Measurements from ENCODE around the gene TIMM22.

Gene TIMM22

DNA sequence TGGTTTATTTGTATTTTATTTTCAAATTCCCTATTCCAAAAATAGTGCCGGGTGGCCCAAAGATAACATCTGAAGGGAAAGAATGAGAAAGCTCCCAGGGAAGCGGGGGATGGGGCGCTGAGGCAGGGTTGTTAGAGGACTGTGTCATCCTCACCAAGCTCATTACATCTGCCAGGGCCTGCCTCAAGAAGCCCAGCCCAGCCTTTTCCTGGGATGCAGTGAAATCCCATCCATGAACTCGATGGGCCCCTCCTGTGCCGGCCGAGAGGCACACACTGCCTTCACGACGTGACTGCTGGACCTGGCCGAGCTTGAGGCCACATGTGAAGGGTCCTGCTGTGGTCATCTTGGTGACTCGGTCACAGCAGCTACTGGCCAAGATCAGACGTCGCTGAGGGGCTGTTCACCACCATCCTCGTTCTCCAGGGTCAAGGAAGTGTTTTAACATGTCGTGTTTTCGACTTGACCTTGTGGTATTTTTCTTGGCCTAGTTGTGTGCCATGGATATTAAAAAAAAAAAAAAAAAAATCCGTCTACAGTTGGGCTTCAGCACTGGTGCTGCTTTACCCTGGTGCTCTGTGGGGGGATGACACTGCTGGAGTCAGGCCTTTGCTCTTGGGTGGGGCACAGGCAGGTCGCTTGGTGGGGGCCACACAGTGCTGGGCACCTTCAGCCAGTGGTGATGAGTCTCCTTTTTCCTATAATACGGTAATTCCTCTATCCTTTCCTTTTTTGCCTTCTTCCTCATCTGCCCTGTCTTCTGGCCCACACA, 4.9 kb downstream of the TIMM22 start:
- no peak for DNase-seq (ENCODE audit: low read depth in 2 of 2)

DNA sequence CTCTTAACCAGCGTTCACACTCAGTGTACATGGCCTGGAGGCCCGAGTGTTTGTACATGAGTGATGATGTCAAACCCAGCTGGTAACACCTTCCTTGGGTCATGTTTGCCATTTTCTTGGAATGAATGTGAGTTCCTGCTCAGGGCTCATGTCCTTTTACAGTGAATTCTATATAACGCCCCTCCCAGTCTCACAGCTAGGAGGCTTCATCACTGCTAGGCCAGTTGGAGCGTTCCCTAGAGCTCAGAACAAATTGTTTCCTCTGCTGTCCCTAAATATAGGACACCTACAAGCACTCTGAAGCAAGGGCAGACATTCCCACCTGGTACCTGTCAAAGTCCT, 5.5 kb downstream of the TIMM22 start:
- DNase-seq (ENCODE audit: low read depth in 2 of 2), result no peak

DNA sequence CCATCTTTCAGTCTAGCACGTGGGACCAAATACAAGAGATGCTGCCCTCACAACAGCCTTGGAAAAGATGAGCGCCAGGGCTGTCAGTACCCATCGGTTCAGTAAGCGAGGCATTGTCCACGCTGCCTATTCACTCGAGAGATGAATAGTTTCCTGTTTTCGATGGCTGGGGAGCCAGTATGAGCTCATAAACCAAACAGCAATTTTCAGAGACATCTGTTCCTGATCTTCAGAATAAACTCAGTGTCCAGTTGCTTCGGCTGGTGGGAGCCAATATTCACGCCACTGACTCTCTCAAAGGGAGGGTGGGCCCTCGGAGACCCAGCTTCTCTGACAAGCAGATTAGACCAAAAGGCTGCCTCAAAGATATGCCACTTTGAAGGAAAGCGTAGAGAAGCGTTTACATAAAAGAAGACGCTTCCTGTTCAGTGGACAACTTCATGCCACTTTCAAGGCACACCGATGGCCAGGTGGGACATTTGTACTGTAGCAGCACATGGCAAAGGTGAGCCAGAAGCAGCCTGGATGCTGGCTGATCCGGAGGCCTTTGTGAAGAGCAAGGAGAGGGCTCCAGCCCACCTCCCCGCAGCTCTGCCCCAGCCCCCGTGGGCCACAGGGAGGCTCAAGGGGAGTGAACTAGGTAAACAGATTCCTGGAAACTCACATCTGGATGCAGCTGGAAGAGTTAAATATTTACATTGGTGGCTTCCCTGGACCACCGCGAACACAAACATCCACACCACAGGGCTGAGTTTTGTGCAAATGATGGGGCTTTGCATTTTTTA, 6.0 kb downstream of the TIMM22 start:
- no peak for DNase-seq (ENCODE audit: low read depth in 2 of 2)

DNA sequence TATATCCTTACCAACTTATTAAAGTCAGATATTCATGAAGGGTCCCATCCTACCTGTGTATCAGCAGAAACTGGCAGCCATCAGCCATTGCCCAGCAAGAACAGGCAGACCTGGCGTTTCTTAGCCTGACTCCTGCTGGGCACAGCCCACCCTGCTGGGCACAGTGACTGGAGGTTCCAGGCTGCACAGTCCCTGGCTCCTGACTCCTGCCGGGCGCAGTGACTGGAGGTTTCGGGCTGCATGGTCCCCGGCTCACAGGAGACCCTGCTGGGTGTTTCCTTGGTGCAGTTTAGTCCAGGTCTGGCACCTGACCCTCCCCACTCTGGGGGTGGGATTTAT, 6.7 kb downstream of the TIMM22 start:
- DNase-seq (ENCODE audit: low read depth in 2 of 2), result no peak

DNA sequence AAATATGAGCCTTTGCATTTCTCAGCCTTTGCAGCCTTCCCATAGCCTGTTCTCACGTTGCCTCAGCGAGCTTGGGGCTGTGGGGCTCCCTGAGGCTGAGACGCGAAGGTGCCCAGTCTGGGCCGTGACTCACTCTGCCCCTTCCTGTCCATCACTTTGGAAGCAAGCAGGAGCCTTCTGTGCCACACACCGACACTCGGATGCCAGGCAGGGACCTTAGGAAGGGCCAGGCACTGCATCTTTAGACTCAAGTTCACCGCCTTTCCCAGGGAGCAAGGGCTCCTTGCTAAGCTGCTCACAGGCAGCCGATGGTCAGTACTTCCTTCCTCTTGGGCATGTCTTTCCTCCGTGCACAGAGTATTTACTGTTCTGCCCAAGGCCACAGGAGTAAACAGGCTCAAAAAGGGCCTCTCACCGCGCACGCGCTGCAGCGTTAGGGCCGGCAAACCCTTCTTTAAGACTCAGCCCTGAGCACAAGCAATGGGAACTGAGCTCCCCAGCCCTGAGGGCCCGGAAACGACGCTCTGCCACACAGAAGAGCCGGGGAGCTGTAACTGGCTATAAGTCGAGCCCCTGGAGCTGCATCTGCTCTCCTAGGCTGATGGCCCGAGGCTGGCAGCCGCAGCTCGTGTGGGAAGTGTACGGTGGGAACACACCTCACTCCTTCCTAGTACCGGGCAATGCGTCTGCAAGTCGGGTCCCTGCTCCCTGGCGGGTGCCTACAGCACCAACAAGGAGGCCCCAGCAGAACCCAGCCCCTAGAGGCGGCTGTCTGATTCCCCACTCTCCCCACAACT, 7.2 kb downstream of the TIMM22 start:
- DNase-seq (ENCODE audit: low read depth in 2 of 2), result no peak

DNA sequence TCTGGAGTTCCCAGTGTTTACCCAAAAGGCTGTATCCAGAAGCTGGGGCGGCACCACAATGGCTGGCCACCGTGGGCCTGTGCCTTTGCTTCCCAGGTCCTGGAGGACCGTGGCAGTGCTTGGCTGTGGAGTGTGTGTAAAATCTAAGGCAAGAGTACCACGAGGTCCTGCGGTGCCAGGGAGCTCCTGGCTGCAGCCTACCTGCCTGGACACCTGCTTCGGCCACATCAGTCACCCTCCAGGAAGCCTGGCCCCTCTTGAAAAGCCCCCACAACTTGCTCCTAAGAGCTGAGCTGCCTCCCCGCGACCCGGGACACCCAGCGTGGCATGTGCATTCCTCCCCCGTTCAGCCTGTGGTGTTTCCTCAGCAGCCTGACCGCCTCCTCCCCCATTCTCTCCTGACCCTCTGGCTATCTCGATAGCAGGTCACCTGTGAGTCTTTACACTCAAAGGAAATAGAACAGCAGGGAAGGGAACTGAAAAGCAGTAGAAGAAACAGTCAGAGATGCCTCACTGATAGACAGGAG, 7.9 kb downstream of the TIMM22 start:
- DNase-seq (ENCODE audit: low read depth in 2 of 2), result no peak

DNA sequence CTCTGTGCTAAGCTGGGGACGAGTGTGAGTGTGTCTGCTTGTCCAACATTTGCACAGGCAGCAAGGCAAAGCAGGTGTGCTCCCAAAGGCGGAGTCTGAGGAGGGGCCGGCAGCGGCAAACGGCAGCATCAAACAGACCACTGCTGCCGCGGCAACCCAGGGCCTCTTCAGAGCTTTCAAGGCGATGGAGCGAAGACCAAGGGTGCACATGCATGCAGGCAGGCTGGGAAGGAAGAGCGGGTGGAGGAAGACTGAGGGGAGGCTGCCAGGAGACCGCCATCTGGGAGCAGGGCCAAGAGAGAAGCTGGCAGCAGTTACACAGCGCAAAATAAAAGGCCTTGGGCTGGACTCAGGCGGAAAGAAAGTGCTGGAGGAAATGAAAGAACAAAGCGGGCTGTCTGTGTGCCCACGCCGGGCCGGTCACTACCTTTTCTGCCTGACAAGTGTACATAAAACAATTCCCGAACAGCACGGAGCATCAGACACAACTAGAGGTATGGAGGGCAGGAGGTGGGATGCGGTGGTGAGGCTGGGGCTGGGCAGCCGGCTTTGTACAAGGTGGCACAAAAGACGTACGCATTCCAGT, 8.5 kb downstream of the TIMM22 start:
- DNase-seq (ENCODE audit: low read depth in 2 of 2), result no peak

DNA sequence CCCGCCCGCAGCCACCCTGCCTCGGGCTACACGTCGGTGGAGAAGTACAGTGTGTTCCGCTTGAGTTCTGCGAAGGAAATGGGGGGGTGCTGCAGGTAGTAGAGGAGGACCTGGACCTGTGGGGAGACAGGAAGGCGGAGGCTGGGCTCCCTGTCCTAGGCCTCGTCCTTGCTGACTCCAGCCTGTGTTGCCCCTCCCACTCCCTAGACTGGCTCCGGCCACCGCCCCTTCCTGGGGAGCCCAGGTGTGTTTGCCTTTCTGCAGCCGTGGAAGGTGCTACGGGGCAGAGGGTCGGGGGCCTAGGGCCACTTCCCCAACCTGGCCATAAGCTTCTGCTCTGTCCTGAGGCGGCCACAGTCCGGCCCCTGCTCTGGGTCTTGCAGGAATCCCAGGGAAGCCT, 9.1 kb downstream of the TIMM22 start:
- DNase-seq (ENCODE audit: low read depth in 2 of 2), result no peak

DNA sequence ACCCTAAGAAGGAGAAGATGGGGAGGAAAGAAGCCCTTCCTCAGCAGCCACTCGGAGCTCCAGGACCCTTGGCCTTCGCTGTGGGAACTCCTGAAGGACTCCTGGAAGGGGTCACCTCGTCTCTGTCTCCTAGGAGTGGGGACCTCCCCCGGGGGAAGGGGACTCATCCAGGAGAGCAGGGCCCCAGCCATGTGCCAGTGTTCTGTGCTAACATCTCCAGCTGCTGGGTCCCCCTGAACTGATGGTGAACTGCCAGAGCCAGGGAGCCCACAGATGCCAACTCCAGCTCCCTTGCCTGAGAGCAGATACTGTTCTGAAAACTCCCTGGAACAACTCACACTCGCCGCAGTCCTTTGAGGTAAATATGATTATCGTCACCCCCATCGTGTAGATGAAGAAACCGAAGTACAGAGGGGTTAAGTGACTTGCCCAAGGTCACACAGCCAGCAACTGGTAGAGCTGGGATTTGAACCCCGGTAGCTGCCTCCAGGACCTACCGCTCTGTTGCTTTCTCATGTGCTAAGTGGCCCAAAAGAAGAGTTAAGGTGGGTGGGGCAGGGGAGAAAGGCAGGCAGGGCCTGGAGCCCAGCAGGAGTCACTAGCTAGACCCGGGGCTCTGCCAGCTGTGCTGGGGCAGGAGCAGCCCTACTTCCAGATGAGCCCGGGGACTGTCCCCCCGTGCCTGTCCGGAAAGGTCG, 10.5 kb downstream of the TIMM22 start:
- DNase-seq (ENCODE audit: low read depth in 2 of 2), result no peak

DNA sequence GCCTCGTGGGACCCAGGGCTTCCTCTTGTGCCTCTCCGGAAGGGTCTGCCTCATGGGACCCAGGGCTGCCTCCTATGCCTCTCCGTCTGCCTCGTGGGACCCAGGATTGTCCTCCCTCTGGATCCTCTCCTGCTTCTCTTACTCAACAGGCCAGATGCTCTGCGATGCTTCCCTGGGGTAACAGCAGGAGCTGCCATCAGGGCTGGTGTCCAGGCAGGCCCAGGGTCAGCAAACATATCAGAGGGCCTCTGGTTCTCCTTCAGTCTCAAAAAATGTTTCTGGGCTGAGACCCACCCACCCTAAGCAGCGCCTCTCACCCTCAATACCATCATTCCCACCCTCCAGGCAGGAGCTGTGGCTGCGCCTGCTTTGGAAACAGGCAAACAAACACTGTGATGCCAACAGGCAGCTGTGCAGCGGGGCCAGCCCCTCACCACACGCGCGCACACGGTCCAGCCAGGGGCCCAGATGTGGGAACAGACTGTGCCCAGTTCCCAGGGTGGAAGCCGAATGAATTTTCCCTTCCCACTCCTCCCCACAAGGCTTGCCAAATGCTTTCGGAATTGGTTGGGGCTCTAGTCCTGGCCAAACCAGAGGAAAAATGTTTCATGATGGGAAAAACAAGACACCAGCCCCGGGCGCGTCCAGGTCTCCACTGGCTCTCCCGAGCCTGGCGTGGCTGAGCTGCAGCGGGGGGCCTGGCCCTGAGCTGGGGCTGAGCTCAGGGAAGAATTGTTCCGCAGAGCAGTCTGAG, 11.3 kb downstream of the TIMM22 start:
- DNase-seq (ENCODE audit: low read depth in 2 of 2), result no peak

DNA sequence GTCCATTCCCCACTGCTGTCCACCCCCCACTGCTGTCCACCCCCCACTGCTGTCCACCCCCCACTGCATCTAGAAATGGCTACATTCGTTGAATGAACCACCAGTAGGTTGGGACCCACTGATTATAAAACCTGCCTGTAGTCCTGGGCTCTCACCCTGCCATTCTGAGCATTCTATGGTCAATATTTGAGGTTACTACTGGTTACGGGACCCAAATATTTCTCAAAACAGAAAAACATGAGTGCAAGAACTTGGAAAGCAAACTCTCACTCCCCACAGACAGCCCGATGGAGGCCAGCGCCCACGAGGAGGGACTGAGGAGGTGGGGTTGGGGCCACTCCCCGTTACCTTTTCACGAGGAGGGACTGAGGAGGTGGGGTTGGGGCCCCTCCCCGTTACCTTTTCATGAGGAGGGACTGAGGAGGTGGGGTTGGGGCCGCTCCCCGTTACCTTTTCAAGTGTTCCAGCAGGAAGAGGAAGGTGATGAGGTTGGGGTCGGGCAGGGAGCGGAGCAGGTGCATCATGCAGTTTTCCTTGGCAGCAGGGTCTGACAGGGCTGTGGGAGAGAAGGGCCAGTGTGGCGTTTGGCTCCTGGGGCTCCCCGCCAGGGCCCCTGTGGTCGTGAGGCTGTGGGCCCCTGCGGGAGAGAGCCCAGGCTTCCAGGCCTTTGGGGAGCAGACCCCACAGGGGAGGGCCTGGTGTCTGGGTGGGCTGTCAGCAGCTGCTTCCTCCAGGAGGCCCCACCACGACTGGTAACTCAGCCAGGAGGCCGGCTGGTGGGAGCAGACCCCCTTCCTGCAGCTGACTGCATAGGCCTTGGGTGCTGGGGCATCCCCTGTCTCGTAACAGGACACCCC, 12.5 kb downstream of the TIMM22 start:
- DNase-seq (ENCODE audit: low read depth in 2 of 2), result no peak

DNA sequence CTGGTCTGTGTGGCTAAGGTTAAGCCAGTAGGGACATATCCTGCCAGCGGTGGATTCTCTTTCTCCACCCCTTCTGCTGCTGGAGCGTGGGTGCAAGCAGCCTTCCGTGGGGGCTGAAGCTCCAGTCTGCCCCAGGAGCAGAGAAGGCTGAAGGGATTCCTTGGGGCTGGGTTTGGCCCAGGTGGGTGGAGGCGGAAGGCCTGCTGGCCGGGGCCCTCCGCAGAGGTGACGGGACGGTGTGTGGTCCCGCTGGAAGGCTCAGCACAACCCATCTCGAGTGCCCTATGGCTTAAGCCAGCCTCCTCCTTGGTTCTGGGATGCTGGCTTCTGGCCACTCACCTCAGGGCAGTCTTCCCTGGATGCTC, 13.1 kb downstream of the TIMM22 start:
- DNase-seq (ENCODE audit: low read depth in 2 of 2), result no peak

DNA sequence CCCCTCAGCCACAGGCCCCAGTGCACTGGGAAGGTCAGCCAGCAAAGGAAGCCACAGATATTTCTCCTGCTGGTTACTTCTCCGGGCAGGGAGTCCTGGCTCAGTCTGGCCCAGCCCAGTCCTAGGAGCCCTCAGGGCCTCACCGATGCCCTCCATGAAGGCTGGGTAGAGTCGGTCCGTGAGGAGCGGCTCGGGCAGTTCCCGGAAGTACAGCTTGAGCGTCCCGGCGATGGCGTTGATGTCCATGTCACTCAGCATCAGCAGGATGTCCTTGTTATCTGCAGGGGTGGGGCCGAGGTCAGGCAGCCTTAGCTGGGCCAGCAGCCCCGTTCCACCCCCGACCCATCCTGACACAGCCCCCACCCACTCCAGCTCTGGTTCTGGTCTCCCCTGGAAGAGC, 13.7 kb downstream of the TIMM22 start:
- DNase-seq (ENCODE audit: low read depth in 2 of 2), result no peak

DNA sequence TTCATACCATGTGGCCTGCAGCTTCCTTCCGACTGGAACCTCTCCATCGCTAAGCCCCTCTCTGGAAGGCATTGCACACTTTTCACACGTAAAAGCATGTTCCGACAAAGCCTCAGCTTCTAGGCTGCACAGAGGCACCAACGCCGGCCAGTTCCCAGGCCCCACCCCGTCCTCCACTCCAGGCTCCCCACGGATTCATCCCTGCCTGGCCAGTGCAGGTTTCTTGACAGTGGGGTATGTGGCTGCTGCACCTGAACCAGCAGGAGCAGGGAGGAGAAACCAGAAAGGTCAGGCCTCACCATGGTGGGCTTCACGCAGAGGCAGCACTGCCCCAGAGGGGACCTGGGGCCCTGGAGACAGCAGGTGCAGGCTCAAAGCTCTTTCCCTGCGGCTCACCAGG, 14.2 kb downstream of the TIMM22 start:
- no peak for DNase-seq (ENCODE audit: low read depth in 2 of 2)

DNA sequence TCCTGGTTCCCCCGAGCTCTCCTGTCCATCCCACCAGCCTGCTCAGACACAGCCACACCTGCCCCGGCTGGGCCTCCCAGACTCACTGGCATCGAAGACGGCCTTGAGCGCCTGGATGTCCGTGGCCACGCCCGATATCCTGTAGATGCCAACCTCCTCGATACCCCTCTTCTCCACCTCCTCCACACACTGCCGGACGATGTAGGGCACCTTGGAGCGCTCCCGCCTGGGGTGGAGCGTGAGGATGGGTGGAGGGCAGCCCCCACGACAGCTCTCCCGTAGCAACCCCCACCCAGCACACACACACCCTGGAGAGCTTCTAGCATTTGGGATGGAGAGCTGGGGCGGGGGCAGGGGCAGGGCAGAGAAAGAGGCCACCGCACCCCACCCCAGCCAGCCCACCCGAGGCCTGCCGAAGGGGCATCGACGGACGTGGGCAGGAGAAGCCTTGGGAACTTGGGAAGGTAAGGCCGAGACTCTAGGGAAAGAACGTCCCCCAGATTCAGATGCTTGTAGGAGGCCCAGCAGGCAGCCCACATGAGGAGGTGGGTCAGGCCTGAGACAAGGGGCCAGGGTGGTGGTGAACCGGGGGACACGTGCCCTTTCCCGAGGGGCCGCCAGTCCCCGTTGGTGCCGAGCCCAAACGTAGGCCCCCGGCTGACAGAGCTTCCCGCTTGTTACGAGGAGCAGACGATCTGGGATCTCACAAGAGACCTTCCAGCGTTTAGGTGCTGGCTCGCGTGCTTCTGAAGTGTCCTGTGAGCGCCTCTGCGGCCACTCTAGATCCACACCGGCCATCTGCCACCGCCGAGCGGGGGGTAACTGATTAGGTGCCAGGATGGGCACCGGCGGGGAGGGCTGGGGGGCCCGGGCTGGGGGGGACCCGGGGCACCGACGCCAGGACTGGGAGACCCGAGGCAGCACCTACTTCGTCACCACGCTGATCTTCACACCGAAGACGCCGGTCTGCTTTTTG, 15.1 kb downstream of the TIMM22 start:
- no peak for DNase-seq (ENCODE audit: low read depth in 2 of 2)

DNA sequence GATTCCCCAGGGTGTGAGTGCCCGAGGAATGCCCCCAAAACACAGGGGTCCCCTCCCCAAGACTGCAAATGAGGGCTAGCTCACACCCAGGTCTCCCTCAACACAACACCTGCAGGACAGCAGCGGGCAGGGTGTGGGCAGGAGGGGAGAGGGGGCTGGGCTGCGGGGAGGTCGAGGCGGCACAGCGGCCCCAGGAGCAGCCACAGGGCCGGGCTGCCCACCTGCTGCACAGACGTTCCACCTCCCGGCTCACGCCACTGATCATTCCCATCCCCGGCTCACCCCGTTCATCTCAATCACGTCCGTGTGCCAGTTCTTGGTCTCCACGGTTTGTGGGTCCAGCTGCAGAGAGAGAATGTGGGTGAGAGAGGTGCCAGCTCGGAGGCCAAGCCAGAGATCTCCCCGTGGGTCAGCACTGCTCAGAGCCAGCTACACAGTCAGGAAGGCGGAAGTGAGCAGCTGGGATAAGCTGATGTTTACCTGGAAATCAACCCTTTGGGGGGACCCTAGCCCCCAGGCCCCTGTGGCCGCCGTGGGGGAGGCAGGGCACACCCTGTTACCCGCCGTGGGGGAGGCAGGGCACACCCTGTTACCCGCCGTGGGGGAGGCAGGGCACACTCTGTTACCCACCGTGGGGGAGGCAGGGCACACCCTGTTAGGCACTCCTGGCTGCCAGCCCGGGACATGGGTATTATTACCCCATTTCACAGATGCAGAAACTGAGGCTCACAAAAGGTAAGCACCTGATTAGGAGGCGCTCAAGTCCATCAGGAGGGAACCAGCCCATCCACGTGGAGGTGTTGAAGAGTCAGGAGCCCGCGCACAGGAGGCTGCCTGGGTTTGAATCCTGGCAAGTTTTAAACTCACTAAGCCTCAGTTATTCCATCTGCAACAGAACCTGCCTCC, 16.1 kb downstream of the TIMM22 start:
- no peak for DNase-seq (ENCODE audit: low read depth in 2 of 2)

DNA sequence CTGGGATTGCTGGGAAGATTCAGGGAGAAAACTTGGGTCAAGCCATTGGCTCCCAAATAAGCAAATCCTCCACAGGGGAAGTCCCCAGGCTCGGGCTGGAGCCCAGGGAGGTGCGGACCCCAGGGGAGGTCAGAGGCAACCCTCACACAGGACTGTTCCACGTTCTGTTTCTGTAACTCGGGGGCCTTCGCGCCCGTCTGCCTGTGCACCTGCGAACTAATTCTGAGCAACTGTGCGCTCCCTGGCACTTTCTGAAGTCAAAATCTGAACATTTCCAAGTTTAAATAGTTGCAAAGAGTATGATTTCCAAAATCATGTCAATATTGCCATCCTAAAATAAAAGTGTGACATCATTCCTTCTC, 16.8 kb downstream of the TIMM22 start:
- no peak for DNase-seq (ENCODE audit: low read depth in 2 of 2)

DNA sequence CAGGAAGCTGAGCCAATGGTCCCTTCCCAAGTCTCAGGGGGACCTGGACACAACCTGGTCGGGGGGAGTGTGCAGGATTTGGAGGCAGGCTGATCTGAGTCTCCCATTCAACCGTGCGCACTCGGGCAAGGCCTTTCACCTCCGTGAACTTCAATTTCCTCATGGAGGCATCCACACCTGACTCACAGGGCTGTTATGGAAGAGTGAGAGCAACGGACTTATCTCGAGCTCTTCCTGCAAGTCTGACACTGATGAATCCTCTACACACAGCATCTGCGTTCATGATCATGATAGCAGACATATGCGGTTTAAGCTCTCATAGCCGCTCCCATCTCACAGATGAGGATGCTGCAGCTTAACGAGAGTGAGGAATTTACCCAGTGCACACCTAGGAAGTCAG, 21.6 kb downstream of the TIMM22 start:
- no peak for DNase-seq (ENCODE audit: low read depth in 2 of 2)

Measured in stimulated activated CD8-positive, alpha-beta memory T cell treated with anti-CD3 and anti-CD28 coated beads, Interleukin-15, amount 100 ng/mL, for 4 hours (primary cell).